GM23338 (cell line): ENCODE data around the gene CFDP1. TPM values are rescaled to one million over a fixed set of nuclear protein-coding genes. Genes with fewer than 3 reads are reported as not detected.

Source experiments
- ATAC-seq: fragments of 200-7000 bp; cut with Tn5 transposase; 3 replicates; pipeline ENCODE4 v1.9.1; 2020
- DNase-seq: peaks from one replicate; pipeline ENCODE4 v3.0.0-alpha.2; 2015; ENCODE audit warnings: low spot score
- H2AFZ ChIP-seq: fragments of 200-600 bp; sonication (generic); 2 replicates; pipeline ENCODE4 v1.8.0; 2016; ENCODE audit warnings: antibody characterized with exemption, mild to moderate bottlenecking, moderate library complexity
- H3F3A ChIP-seq: fragments of 200-600 bp; sonication (generic); replicated peaks from 2 replicates; pipeline ENCODE4 v1.8.0; 2017; ENCODE audit warnings: antibody characterized with exemption, mixed run types, low read depth
- H3K27ac ChIP-seq: fragments of 200-600 bp; sonication (generic); 2 replicates; pipeline ENCODE4 v1.6.1; 2016; ENCODE audit warnings: low read depth
- H3K27me3 ChIP-seq: fragments of 200-600 bp; sonication (generic); 2 replicates; pipeline ENCODE4 v1.8.0; 2016; ENCODE audit warnings: mild to moderate bottlenecking, mixed run types, moderate library complexity; ENCODE audit not compliant: insufficient read depth
- H3K36me3 ChIP-seq: fragments of 200-600 bp; sonication (generic); 2 replicates; pipeline ENCODE4 v1.8.0; 2016; ENCODE audit warnings: mild to moderate bottlenecking; ENCODE audit not compliant: insufficient read depth
- H3K4me1 ChIP-seq: fragments of 200-600 bp; sonication (generic); 2 replicates; pipeline ENCODE4 v1.8.0; 2016; ENCODE audit warnings: mild to moderate bottlenecking, moderate library complexity; ENCODE audit not compliant: insufficient read depth
- H3K4me2 ChIP-seq: fragments of 200-600 bp; sonication (generic); 2 replicates; pipeline ENCODE4 v1.7.1; 2017; ENCODE audit warnings: mixed run types
- H3K4me3 ChIP-seq: fragments of 200-600 bp; sonication (generic); 2 replicates; pipeline ENCODE4 v1.6.1; 2016; ENCODE audit warnings: mixed run types
- H3K79me2 ChIP-seq: fragments of 200-600 bp; sonication (generic); replicated peaks from 2 replicates; pipeline ENCODE4 v1.8.0; 2017; ENCODE audit warnings: mild to moderate bottlenecking; ENCODE audit not compliant: insufficient read depth
- H3K9me2 ChIP-seq: fragments of 200-600 bp; sonication (generic); 2 replicates; pipeline ENCODE4 v1.8.0; 2017; ENCODE audit not compliant: insufficient read depth
- H4K20me1 ChIP-seq: fragments of 200-600 bp; sonication (generic); replicated peaks from 2 replicates; pipeline ENCODE4 v1.8.0; 2017; ENCODE audit warnings: mild to moderate bottlenecking; ENCODE audit not compliant: insufficient read depth
- H3K27ac Mint-ChIP-seq: 2 replicates; pipeline ENCODE4 v1.8.0; 2020; ENCODE audit warnings: inconsistent platforms, mild to moderate bottlenecking, moderate library complexity, mixed read lengths
- H3K27me3 Mint-ChIP-seq: 3 replicates; pipeline ENCODE4 v1.8.0; 2022; ENCODE audit warnings: low read depth, mild to moderate bottlenecking, moderate library complexity, mixed read lengths, inconsistent platforms; ENCODE audit not compliant: insufficient read depth, poor library complexity
- H3K36me3 Mint-ChIP-seq: 3 replicates; pipeline ENCODE4 v1.8.0; 2021; ENCODE audit warnings: low read depth, mild to moderate bottlenecking, inconsistent platforms, moderate library complexity, mixed read lengths
- H3K4me1 Mint-ChIP-seq: 3 replicates; pipeline ENCODE4 v1.8.0; 2020; ENCODE audit warnings: mild to moderate bottlenecking, inconsistent platforms, mixed read lengths
- H3K4me3 Mint-ChIP-seq: 3 replicates; pipeline ENCODE4 v1.8.0; 2021; ENCODE audit warnings: moderate library complexity, mild to moderate bottlenecking, inconsistent platforms, mixed read lengths
- H3K9me3 Mint-ChIP-seq: 3 replicates; pipeline ENCODE4 v1.8.0; 2020; ENCODE audit warnings: moderate library complexity, mild to moderate bottlenecking, inconsistent platforms, mixed read lengths
- CREB1 ChIP-seq: fragments of 250-450 bp; sonication (Bioruptor Pico); IDR thresholded peaks from 2 replicates; pipeline ENCODE4 v1.5.0; 2020; ENCODE audit warnings: low read depth, mild to moderate bottlenecking, moderate library complexity
- CTCF ChIP-seq, 2 experiments: fragments of 200-600 bp in 1 of 2; sonication (generic) in 1 of 2; conservative IDR thresholded peaks; 2 replicates each; pipeline versions ENCODE4 v1.5.1 to v1.6.1; 2016 to 2017; ENCODE audit warnings: antibody characterized with exemption in 2 of 2, low read depth in 2 of 2, mild to moderate bottlenecking in 2 of 2, moderate library complexity in 1 of 2
- ETS1 ChIP-seq: IDR thresholded peaks from 2 replicates; pipeline ENCODE4 v1.6.1; 2016; ENCODE audit warnings: antibody characterized with exemption
- EZH2 ChIP-seq: fragments of 200-600 bp; sonication (generic); IDR thresholded peaks from one replicate; pipeline ENCODE4 v1.8.0; 2017; ENCODE audit warnings: antibody characterized with exemption, mild to moderate bottlenecking, low read depth; ENCODE audit not compliant: unreplicated experiment
- EZH2phosphoT487 ChIP-seq: fragments of 200-600 bp; sonication (generic); IDR thresholded peaks from one replicate; pipeline ENCODE4 v1.8.1; 2018; ENCODE audit warnings: antibody characterized with exemption; ENCODE audit not compliant: unreplicated experiment
- JUNB ChIP-seq: IDR thresholded peaks from one replicate; pipeline ENCODE4 v1.6.1; 2016; ENCODE audit warnings: antibody characterized with exemption; ENCODE audit not compliant: unreplicated experiment
- NANOG ChIP-seq: IDR thresholded peaks from 2 replicates; pipeline ENCODE4 v1.6.1; 2016; ENCODE audit warnings: antibody characterized with exemption, borderline replicate concordance
- POLR2AphosphoS5 ChIP-seq: IDR thresholded peaks from 2 replicates; pipeline ENCODE4 v1.6.1; 2016; ENCODE audit warnings: antibody characterized with exemption, low read depth
- STAT1 ChIP-seq: IDR thresholded peaks from one replicate; pipeline ENCODE4 v1.6.1; 2016; ENCODE audit warnings: antibody characterized with exemption; ENCODE audit not compliant: unreplicated experiment
- ZNF114 ChIP-seq: fragments of 250-450 bp; sonication (Bioruptor Pico); IDR thresholded peaks from 2 replicates; pipeline ENCODE4 v1.5.0; 2020; ENCODE audit warnings: mild to moderate bottlenecking, moderate library complexity
- ZNF331 ChIP-seq: fragments of 250-450 bp; sonication (Bioruptor Pico); IDR thresholded peaks from 2 replicates; pipeline ENCODE4 v1.5.0; 2020; ENCODE audit warnings: low read depth, mild to moderate bottlenecking, moderate library complexity
- polyA plus RNA-seq: library from polyadenylated mRNA; unstranded; fragments of >200 nt; fragmentation: Nextera tagmentation; extraction: Ambion mirVana; gene quantifications from 2 replicates; pipeline ENCODE4 v1.2.1, GENCODE V29; 2016
- total RNA-seq: library from RNA; depleted of rRNA; stranded (reverse); fragments of >200 nt; shearing (Covaris generic); gene quantifications from 2 replicates; pipeline ENCODE4 v1.2.3, GENCODE V29; 2014
- TF ChIP-seq, protein P1 (sequence below): IDR thresholded peaks from one replicate; pipeline ENCODE4 v1.6.1; 2018; ENCODE audit warnings: antibody characterized with exemption; ENCODE audit not compliant: unreplicated experiment

CFDP1 gene
- total and polyA plus RNA-seq, 2 experiments from 2014 or later = 89.9 to 224 TPM

DNA sequence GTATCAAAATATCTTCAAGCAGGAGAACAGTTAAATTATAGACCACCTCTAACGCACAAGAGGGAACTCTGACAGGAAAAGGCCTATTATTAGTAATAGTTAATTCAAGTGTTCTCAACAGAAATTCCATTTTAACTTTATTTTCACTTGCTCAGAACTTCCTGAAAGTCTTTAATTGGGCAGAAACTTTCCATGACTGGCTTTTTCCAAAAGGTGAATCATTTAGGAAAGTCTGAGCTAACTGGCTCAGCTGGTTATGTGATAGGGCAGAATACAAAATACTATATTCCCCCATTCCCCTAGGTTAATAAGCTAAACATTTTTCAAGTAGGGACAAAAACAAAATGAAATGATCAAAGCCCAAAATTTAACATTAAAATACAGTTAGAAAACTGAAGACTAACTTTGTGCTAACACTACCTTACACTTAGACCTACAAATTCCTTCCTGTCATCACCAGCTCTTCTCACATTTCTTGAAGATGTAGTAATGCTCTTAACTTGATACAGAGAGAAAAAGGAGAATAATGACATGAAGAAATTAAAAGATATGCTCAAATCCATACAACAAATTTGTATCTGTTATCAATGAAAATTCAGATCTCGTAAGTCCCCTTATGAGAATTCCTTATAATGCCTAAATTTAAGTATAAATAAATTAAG, 31.0 kb downstream of the CFDP1 start:
- H3K4me3 ChIP-seq = no peak overlapping the region
- H3F3A ChIP-seq = peaks cover 8% of the 10 kb centered on the region; the same call in 1 of the 2 replicates
- H4K20me1 ChIP-seq = peaks cover 22% of the 10 kb centered on the region
- Mint-ChIP-seq H3K36me3 (peaks cover 18% of the 10 kb centered on the region; the same call in 2 of the 3 replicates), H3K27ac (no peak overlapping the region), H3K27me3 (no peaks in the 10 kb centered on the region), H3K4me3 (no peak overlapping the region), H3K4me1 (no peaks in the 10 kb centered on the region), H3K9me3 (no peaks in the 10 kb centered on the region)
- no peak overlapping the region for H2AFZ ChIP-seq
- no peaks in the 10 kb centered on the region for H3K4me1 ChIP-seq
- peaks cover 12% of the 10 kb centered on the region; the same call in 1 of the 2 replicates for H3K79me2 ChIP-seq
- DNase-seq (no peak), ATAC-seq (no peak)
- H3K4me2 ChIP-seq = no peak overlapping the region
- H3K27ac ChIP-seq = no peak overlapping the region; the same call in 1 of the 2 replicates
- H3K9me2 ChIP-seq = no peaks in the 10 kb centered on the region
- H3K27me3 ChIP-seq = no peaks in the 10 kb centered on the region
- H3K36me3 ChIP-seq = no peaks in the 10 kb centered on the region
- TF ChIP-seq EZH2 (no peak), POLR2AphosphoS5 (no peak), CREB1 (CRISPR knock-in tag) (no peak), EZH2phosphoT487 (no peak), ZNF114 (CRISPR knock-in tag) (no peak), CTCF (conservative IDR thresholded peaks at IDR 0.05; ENCODE audit: low read depth in 2 of 2) (no peak)

- DNase-seq (no peak), ATAC-seq (no peak)
- H3K4me3 Mint-ChIP-seq = no peak overlapping the region
- H3K27ac ChIP-seq = no peak overlapping the region; the same call in 1 of the 2 replicates
- peaks cover 12% of the 10 kb centered on the region; the same call in 1 of the 2 replicates for H3K79me2 ChIP-seq
- H3K9me2 ChIP-seq = no peaks in the 10 kb centered on the region
- H3K27ac Mint-ChIP-seq = no peak overlapping the region
- no peaks in the 10 kb centered on the region for H3K4me1 Mint-ChIP-seq
- H3F3A ChIP-seq = peaks cover 8% of the 10 kb centered on the region; the same call in 1 of the 2 replicates
- H3K36me3 Mint-ChIP-seq = peaks cover 12% of the 10 kb centered on the region; the same call in 1 of the 3 replicates
- H3K36me3 ChIP-seq = no peaks in the 10 kb centered on the region
- no peaks in the 10 kb centered on the region for H3K27me3 Mint-ChIP-seq
- H3K4me2 ChIP-seq = no peak overlapping the region
- no peak overlapping the region for H3K4me3 ChIP-seq
- no peaks in the 10 kb centered on the region for H3K27me3 ChIP-seq
- H4K20me1 ChIP-seq = peaks cover 22% of the 10 kb centered on the region
- H2AFZ ChIP-seq = no peak overlapping the region
- no peaks in the 10 kb centered on the region for H3K4me1 ChIP-seq
- no peaks in the 10 kb centered on the region for H3K9me3 Mint-ChIP-seq
- TF ChIP-seq POLR2AphosphoS5 (no peak), ZNF114 (CRISPR knock-in tag) (no peak), CREB1 (CRISPR knock-in tag) (no peak), CTCF (conservative IDR thresholded peaks at IDR 0.05; ENCODE audit: low read depth in 2 of 2) (no peak), EZH2phosphoT487 (no peak), JUNB (no peak), EZH2 (no peak), ETS1 (no peak), NANOG (no peak), ZNF331 (CRISPR knock-in tag) (no peak), STAT1 (no peak)
- TF ChIP-seq, protein P1, sequence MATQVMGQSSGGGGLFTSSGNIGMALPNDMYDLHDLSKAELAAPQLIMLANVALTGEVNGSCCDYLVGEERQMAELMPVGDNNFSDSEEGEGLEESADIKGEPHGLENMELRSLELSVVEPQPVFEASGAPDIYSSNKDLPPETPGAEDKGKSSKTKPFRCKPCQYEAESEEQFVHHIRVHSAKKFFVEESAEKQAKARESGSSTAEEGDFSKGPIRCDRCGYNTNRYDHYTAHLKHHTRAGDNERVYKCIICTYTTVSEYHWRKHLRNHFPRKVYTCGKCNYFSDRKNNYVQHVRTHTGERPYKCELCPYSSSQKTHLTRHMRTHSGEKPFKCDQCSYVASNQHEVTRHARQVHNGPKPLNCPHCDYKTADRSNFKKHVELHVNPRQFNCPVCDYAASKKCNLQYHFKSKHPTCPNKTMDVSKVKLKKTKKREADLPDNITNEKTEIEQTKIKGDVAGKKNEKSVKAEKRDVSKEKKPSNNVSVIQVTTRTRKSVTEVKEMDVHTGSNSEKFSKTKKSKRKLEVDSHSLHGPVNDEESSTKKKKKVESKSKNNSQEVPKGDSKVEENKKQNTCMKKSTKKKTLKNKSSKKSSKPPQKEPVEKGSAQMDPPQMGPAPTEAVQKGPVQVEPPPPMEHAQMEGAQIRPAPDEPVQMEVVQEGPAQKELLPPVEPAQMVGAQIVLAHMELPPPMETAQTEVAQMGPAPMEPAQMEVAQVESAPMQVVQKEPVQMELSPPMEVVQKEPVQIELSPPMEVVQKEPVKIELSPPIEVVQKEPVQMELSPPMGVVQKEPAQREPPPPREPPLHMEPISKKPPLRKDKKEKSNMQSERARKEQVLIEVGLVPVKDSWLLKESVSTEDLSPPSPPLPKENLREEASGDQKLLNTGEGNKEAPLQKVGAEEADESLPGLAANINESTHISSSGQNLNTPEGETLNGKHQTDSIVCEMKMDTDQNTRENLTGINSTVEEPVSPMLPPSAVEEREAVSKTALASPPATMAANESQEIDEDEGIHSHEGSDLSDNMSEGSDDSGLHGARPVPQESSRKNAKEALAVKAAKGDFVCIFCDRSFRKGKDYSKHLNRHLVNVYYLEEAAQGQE = no peak
Measured at GRCh38 chr16:75401691-75402090, 31.6 kb downstream of the CFDP1 start.
